ENCODE measurements around the gene MYO9A.
"Not testable (repeated sequence)": the region's sequence is repeated elsewhere in the genome, so short reads cannot be mapped to it uniquely, and the experiment has no call there.

The MYO9A gene

DNA sequence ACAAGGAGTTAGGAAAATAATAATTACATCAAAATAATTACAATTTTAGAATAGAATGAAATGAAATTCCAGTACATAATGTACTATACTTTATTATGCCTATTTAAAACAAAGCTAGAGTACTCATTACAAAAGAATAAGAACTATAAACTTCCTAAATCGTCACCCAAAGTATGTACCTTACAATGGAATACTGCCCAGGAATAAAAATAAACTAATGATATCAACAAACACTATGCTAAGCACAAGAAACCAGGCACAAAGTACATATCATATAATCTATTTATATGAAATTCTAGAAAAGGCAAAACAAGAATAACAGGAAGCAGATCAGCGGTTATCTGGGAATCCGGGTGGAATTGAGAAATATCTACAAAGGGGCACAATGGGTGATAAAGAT lies 84.7 kb downstream of the MYO9A start:
- no peak overlapping the region for H3K4me3 ChIP-seq (replicated peaks; ENCODE audit: low read depth, low read length)
- no peak for DNase-seq (ENCODE audit: low read depth)
- TF ChIP-seq, protein P1, sequence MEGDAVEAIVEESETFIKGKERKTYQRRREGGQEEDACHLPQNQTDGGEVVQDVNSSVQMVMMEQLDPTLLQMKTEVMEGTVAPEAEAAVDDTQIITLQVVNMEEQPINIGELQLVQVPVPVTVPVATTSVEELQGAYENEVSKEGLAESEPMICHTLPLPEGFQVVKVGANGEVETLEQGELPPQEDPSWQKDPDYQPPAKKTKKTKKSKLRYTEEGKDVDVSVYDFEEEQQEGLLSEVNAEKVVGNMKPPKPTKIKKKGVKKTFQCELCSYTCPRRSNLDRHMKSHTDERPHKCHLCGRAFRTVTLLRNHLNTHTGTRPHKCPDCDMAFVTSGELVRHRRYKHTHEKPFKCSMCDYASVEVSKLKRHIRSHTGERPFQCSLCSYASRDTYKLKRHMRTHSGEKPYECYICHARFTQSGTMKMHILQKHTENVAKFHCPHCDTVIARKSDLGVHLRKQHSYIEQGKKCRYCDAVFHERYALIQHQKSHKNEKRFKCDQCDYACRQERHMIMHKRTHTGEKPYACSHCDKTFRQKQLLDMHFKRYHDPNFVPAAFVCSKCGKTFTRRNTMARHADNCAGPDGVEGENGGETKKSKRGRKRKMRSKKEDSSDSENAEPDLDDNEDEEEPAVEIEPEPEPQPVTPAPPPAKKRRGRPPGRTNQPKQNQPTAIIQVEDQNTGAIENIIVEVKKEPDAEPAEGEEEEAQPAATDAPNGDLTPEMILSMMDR (IDR thresholded peaks at IDR 0.05; ENCODE audit: low read length, missing control alignments): no peak

GRCh38 chr15:72021604-72022003 lies 96.3 kb downstream of the MYO9A start:
- DNase-seq (ENCODE audit: low read depth): no peak
- TF ChIP-seq, protein P1 (IDR thresholded peaks at IDR 0.05; ENCODE audit: low read length, missing control alignments): no peak
- H3K4me3 ChIP-seq (replicated peaks; ENCODE audit: low read depth, low read length): no peak overlapping the region

GRCh38 chr15:72020799-72021198 lies 97.2 kb downstream of the MYO9A start:
- DNase-seq (ENCODE audit: low read depth): no peak
- TF ChIP-seq, protein P1 (IDR thresholded peaks at IDR 0.05; ENCODE audit: low read length, missing control alignments): no peak
- H3K4me3 ChIP-seq (replicated peaks; ENCODE audit: low read depth, low read length): no peak overlapping the region

DNA sequence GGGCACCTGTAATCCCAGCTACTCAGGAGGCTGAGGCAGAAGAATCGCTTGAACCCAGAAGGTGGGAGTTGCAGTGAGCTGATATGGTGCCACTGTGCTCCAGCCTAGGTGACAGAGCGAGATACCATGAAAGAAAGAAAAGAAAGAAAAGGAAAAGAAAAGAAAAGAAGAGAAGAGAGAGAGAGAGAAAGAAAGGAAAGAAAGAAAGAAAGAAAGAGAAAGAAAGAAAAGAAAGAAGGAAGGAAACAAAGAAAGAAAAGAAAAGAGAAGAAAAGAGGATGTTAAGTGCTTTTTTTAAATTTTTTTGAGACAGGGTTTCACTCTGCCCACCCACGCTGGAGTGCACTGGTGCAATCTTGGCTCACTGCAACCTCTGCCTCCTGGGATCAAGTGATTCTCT lies 103.4 kb downstream of the MYO9A start:
- not testable (repeated sequence) for DNase-seq (ENCODE audit: low read depth); H3K4me3 ChIP-seq (replicated peaks; ENCODE audit: low read depth, low read length)

GRCh38 chr15:72013703-72014102 lies 104.2 kb downstream of the MYO9A start:
- no peak overlapping the region for H3K4me3 ChIP-seq (replicated peaks; ENCODE audit: low read depth, low read length)
- DNase-seq (ENCODE audit: low read depth): no peak
- TF ChIP-seq, protein P1 (IDR thresholded peaks at IDR 0.05; ENCODE audit: low read length, missing control alignments): no peak

DNA sequence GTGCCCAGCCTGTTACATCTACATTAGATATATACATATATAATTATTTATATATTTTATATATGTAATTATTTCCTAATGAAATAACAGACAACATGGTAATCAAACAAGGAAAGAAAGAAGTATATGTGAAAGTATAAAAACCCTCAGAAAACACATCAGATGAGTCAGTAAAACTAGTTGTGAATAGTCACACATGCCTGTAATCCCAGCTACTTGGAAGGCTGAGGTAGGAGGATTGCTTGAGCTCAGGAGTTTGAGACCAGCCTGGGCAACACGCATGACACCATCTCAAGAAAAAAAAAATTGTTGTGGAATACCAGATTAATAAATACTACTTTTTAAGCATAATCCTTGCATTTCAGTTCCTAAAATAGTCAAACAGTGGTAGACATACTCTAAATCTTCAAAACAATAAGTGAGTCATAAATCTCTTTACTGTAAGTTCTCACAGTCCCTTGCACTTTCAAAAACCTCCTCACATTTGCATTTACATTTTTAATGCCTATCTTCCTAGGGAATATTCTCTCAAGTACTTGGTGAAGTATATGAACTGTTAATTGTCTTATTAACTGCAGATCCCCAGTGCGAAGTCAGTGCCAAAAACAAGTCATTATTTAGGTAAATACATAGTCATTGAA lies 106.5 kb downstream of the MYO9A start:
- TF ChIP-seq, protein P1 (IDR thresholded peaks at IDR 0.05; ENCODE audit: low read length, missing control alignments): no peak
- H3K4me3 ChIP-seq (replicated peaks; ENCODE audit: low read depth, low read length): no peak overlapping the region
- no peak for DNase-seq (ENCODE audit: low read depth)

GRCh38 chr15:72009222-72009621 lies 108.7 kb downstream of the MYO9A start:
- TF ChIP-seq, protein P1 (IDR thresholded peaks at IDR 0.05; ENCODE audit: low read length, missing control alignments): no peak
- DNase-seq (ENCODE audit: low read depth): no peak
- no peak overlapping the region for H3K4me3 ChIP-seq (replicated peaks; ENCODE audit: low read depth, low read length)

Measured in fibroblast of pulmonary artery (primary cell).